ENCODE results near the gene NPPB. TPM values are rescaled to one million over a fixed set of nuclear protein-coding genes. Genes with fewer than 3 reads are reported as not detected.
A peak's percentile ranks its signal among the peaks of the same experiment; 100 is the strongest.

The NPPB gene
- polyA plus RNA-seq, 1 donor from 2014 or later: not detected

DNA sequence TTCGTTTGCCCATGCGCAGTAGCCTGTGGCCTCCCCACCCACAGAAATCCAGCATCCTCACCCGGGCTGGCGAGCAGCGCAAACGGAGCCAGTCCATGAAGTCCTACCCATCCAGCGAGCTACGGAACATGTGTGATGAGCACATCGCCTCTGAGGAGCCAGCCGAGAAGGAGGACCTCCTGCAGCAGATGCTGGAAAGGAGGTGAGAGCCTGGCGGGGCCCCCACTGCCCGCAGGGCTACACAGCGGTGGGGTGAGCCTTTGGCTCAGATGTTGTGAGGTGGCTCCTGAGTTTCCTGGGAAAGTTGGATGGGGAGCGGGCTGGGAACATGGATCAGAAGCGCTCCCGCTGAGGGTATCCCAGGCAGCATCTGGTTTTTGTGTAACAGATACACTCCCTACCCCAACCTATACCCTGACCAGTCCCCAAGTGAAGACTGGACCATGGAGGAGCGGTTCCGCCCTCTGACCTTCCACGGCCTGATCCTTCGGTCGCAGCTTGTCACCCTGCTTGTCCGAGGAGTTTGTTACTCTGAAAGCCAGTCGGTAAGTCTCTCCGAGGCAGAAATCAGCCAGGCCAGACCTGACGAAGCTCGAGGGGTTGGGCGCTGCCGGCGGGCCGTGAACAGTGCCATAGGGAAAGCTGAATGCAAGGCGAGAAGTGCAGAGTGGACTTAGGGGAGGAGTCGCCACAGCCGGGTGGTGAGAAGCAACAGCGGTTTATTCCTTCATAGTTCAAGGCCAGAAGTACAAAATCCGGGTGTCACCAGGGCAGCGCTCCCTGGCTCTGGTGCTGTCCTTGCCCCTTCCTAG, 21.6 kb downstream of the NPPB start:
- Mint-ChIP-seq H3K4me1 (peaks cover 5 to 12% (median 11%) of the 10 kb centered on the region in 3 donors), H3K27me3 (no peaks in the 10 kb centered on the region), H3K36me3 (peaks cover 7% of the 10 kb centered on the region), H3K4me3 (no peak overlapping the region), H3K9me3 (no peaks in the 10 kb centered on the region), H3K27ac (no peak overlapping the region)

DNA sequence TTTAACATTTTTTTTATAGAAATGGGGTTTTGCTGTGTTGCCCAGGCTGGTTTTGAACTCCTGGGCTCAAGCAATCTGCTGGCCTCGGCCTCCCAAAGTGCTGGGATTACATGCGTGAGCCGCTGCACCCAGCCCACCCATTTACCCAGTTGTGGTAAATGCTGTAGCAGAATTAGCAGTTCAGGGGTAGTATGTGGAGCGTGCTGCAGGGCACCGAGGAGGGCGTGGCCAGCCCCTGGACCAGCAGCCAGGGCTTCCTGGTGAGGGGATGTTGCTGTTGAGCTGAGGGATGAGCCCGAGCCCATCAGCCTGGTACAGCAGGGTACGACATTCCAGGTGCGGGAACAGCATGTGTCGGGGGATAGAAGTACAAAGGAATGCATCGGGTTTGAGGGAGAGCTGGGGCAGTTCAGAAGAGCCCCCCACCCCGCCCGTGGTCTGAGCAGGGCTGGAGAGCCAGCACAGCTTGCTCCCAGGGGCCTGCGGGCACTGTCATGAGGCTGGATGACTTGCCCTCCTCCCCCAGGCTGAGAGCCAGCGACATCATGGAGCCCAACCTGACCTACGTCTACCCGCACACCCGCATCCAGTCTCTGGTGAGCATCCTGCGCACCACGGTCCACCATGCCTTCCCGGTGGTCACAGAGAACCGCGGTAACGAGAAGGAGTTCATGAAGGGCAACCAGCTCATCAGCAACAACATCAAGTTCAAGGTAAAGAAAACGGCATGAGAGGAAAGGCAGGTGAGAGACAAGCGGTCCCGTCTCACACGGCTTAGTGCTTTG, 23.1 kb downstream of the NPPB start:
- Mint-ChIP-seq H3K4me1 (peaks cover 4 to 5% (median 5%) of the 10 kb centered on the region in 3 donors), H3K36me3 (peaks cover 7% of the 10 kb centered on the region), H3K27me3 (no peaks in the 10 kb centered on the region), H3K4me3 (no peak overlapping the region), H3K9me3 (no peaks in the 10 kb centered on the region), H3K27ac (no peak overlapping the region)

DNA sequence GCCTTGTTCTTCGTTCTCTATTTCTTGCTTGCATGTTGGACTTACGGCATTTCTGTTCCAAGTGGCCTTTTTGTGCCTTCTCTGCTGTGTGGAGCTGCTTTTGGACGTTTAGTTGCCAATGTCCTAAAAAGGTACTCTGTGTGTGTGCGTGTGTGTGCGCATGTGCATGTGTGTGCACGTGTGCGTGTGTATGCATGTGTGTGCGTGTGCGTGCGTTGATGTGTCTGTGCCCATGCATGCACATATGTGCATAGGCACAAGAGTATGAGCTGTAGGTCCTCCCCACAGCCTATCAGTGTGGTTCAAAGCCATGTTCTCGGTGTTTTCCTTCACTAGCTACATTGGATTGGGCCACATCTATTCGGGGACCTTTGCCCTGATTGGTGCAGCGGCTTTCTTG, 24.8 kb downstream of the NPPB start:
- no peaks in the 10 kb centered on the region for H3K9me3 Mint-ChIP-seq
- H3K36me3 Mint-ChIP-seq: peaks cover 7% of the 10 kb centered on the region
- no peak overlapping the region for H3K4me3 Mint-ChIP-seq
- peaks cover 4 to 5% (median 5%) of the 10 kb centered on the region in 3 donors for H3K4me1 Mint-ChIP-seq
- H3K27me3 Mint-ChIP-seq: no peaks in the 10 kb centered on the region
- H3K27ac Mint-ChIP-seq: no peak overlapping the region

DNA sequence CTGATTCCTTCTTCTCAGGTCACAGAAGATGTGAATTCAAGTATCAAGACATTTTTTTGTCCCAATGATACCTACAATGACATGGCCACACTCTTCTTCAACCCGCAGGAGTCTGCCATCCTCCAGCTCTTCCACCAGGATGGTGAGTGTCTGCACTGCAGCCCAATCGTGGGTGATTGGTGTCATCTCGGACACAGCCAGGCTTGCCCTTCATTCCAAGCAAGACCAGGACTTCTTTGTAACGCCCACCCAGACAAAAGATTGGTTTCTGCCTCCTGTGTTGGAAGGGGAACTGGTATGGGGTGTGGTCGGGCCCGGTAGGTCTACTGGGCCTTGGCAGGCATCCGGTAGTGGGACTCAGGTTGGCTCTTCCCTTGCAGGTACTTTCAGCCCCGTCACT, 25.2 kb downstream of the NPPB start:
- no peaks in the 10 kb centered on the region for H3K9me3 Mint-ChIP-seq
- no peak overlapping the region for H3K4me3 Mint-ChIP-seq
- no peak overlapping the region for H3K27ac Mint-ChIP-seq
- peaks cover 7% of the 10 kb centered on the region for H3K36me3 Mint-ChIP-seq
- H3K4me1 Mint-ChIP-seq: peaks cover under 1 to 2% (median 1%) of the 10 kb centered on the region in 3 donors
- H3K27me3 Mint-ChIP-seq: no peaks in the 10 kb centered on the region

DNA sequence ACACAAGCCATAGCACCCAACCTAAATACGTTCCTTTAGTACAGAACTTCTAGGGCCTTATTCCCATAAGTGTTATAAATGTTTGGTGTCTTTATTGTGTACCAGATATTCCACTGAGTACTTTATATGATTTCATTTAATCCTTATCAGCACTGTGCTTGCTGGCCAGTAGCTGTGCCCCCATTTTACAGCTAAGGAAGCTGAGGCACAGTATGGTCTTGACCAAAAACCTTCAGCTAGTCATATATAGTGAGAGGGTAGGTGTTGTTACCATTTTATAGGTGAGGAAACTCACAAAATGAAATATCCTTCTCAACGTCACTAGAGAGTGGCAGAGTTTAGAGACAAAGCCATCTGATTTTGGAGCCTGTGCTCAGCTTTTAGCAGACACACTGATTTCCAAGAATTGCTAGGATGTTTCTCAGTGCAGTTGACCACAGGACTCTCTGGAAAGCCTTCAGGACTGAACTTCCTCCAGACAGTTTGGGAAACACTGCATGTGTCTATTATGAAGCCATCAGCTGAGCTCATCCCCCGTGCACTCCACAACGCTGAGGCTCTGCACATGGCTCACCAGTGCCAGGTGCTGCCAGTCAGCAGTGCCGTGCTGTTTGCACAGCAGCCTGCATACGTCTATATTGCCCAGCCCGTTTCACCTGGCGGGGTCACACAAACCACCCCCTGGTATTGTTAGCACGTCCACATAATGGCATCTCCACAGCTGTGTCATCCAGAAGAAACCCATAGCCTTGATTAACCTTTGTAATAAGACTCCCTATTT, 26.6 kb downstream of the NPPB start:
- Mint-ChIP-seq H3K9me3 (no peaks in the 10 kb centered on the region), H3K4me3 (no peak overlapping the region), H3K36me3 (peaks cover 7% of the 10 kb centered on the region), H3K27ac (no peak overlapping the region), H3K4me1 (peaks cover 0 to 2% (median 0%) of the 10 kb centered on the region in 3 donors), H3K27me3 (no peaks in the 10 kb centered on the region)

DNA sequence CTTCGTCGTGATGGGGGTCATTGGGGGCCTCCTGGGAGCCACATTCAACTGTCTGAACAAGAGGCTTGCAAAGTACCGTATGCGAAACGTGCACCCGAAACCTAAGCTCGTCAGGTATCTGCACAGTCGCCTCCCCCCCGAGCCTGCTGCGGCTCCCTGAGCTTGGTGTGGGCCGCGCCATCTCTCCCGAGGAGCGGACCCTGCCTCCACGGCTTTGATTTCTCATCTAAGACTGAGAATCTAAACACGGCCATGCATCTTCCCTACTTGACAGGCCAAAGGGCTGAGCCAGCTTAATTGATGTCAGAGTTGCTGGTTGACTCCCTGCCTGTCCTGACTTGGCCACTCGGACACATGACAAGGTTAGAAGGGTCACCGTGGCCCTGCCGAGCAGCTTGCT, 30.2 kb downstream of the NPPB start:
- Mint-ChIP-seq H3K4me3 (no peak overlapping the region), H3K36me3 (peaks cover 2% of the 10 kb centered on the region), H3K4me1 (no peaks in the 10 kb centered on the region)

DNA sequence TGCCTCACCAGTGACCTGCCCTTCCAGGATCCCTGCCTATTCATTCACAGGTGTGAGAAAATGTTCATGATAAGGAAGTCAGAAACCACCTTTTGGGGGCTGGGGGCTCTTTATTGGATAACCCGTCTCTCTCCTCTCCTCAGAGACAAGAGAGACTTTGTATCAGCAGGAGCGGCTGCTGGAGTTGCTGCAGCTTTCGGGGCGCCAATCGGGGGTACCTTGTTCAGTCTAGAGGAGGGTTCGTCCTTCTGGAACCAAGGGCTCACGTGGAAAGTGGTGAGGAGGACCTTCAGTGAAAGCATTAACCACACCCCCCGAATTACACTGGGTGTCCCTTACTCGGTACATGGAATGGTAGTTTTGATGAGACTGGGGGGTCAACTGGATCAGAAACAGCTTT, 31.8 kb downstream of the NPPB start:
- Mint-ChIP-seq H3K4me1 (no peaks in the 10 kb centered on the region), H3K27ac (no peak overlapping the region), H3K4me3 (peak overlapping the region in 1 of 4 donors; percentile 12), H3K36me3 (no peaks in the 10 kb centered on the region), H3K9me3 (no peaks in the 10 kb centered on the region), H3K27me3 (no peaks in the 10 kb centered on the region)

More for the DNA sequence above, 30.2 kb downstream of the NPPB start:
- Mint-ChIP-seq H3K27me3 (no peaks in the 10 kb centered on the region), H3K9me3 (no peaks in the 10 kb centered on the region), H3K27ac (no peak overlapping the region)

DNA sequence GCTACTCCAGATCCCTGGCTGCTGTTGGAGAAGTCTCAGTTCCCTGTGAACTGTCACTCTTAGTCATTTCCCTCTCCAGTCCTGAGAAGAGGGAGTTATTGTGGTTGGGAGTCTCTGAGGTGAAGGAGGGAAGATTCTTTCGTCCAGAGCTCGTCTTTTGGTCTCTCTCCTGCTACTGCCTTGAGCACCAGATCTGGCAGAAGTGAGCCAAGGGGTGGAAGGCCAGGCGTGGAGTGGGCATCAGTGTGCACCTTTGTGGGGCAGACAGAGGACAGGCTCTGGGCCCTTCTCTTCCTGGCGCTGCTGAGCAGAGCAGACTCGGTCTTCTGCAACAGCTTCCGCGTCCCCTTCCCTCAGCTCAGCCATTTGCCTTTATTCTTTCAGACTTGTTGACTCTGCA, 33.6 kb downstream of the NPPB start:
- H3K27me3 Mint-ChIP-seq: no peaks in the 10 kb centered on the region
- no peak overlapping the region for H3K4me3 Mint-ChIP-seq
- H3K4me1 Mint-ChIP-seq: peaks cover 0 to 5% (median 0%) of the 10 kb centered on the region in 3 donors
- H3K36me3 Mint-ChIP-seq: no peaks in the 10 kb centered on the region
- H3K27ac Mint-ChIP-seq: no peak overlapping the region
- no peaks in the 10 kb centered on the region for H3K9me3 Mint-ChIP-seq

DNA sequence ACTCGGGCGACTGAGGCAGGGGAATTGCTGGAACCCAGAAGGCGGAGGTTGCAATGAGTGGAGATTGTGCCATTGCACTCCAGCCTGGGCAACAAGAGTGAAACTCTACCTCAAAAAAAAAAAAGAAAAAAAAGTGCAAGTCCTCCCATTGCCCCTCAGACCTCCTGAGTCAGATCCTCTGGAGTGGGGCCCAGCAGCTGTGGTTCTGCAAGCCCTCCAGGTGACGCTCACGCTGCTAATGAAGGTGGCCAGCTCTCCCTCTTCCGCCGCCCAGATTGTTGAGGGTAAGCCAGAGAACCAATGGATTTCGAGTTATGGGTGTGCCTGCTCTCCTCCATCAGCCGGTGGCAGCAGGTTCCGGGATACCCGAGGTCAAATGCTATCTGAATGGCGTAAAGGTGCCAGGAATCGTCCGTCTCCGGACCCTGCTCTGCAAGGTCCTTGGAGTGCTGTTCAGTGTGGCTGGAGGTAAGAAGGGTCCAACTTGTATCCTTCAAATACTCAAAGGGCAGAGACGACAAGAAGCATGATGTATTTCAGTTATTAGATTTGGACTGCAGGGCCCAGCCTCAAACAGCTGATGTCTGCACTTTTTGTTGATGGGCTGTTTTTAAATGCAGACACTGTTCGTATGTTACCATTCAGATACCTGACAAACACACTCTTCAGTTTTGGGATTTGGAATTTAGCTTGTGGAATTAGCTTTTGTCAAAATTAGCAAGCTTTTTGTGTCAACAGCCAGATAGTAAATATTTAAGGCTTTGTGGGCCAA, 35.2 kb downstream of the NPPB start:
- no peak overlapping the region for H3K4me3 Mint-ChIP-seq
- H3K4me1 Mint-ChIP-seq: peaks cover 0 to 5% (median 1%) of the 10 kb centered on the region in 3 donors
- H3K36me3 Mint-ChIP-seq: no peaks in the 10 kb centered on the region
- no peaks in the 10 kb centered on the region for H3K27me3 Mint-ChIP-seq
- H3K9me3 Mint-ChIP-seq: no peaks in the 10 kb centered on the region
- no peak overlapping the region for H3K27ac Mint-ChIP-seq

DNA sequence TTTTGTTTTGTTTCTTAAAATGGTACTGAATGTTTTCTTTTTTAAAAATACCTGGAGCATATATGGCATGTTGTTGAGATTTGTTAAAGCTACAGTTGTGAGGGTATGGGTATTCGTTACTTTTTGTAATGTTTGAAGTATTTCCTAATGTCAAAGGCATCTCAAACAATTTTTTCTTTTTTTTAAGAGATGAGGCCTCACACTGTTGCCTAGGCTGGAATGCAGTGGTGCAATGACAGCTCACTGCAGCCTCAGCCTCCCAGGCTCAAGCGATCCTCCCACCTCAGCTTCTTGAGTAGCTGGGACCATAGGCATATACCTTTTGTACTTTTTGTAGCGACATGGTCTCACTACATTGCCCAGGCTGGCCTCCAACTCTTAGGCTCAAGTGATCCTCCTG, 36.7 kb downstream of the NPPB start:
- no peaks in the 10 kb centered on the region for H3K27me3 Mint-ChIP-seq
- no peak overlapping the region for H3K4me3 Mint-ChIP-seq
- H3K27ac Mint-ChIP-seq: no peak overlapping the region
- H3K9me3 Mint-ChIP-seq: no peaks in the 10 kb centered on the region
- H3K36me3 Mint-ChIP-seq: no peaks in the 10 kb centered on the region
- H3K4me1 Mint-ChIP-seq: peaks cover 0 to 5% (median 1%) of the 10 kb centered on the region in 3 donors

DNA sequence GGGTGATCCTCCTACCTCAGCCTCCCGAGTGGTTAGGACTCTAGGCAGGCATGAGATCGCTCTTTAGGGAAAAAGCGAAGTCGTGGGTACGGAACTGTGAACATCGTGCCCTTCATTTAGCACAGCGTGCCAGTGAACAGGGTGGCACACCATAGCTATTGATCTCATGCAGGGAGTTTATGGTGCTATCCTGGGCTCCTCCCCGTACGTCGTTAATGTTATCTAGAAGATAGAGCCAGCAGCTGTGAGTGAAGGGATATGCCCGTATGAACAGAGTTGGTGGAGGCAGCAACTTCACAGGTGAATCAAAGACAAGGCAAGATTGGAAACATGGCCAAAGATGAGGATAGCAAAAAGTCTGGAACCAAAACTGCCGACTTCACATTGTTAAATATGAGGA, 41.6 kb downstream of the NPPB start:
- Mint-ChIP-seq H3K4me3 (no peak overlapping the region), H3K9me3 (no peaks in the 10 kb centered on the region), H3K27me3 (no peaks in the 10 kb centered on the region), H3K27ac (peak overlapping the region; percentile 57 to 98 (median 84)), H3K4me1 (peaks cover 13 to 20% (median 14%) of the 10 kb centered on the region in 3 donors), H3K36me3 (peaks cover 3% of the 10 kb centered on the region)

DNA sequence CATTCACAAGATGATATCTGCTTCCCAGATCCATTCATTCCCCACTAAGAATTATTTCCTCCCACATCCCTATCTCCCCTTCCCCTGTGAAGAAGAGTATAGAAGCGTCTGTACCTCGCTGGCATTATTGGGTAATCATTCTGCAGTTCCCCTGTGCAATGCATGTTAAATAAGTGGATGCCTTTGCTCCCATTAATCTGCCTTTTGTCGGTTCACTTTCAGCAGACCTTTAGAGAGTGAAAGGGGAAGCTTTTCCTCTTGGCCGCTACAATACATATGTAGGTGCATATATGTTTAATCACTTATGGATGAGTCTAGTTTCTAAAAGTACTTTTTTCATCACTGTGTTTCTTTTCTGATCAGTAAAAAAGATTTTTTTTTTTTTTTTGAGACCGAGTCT, 45.7 kb downstream of the NPPB start:
- H3K27ac Mint-ChIP-seq: peak overlapping the region; percentile 37 to 98 (median 78)
- H3K4me3 Mint-ChIP-seq: peak overlapping the region in 2 of 4 donors; percentile 3 to 49
- no peaks in the 10 kb centered on the region for H3K9me3 Mint-ChIP-seq
- H3K27me3 Mint-ChIP-seq: no peaks in the 10 kb centered on the region
- peaks cover 19 to 31% (median 20%) of the 10 kb centered on the region in 3 donors for H3K4me1 Mint-ChIP-seq
- peaks cover 5% of the 10 kb centered on the region for H3K36me3 Mint-ChIP-seq

Data from IgD-negative memory B cell (primary cell).